ENCODE measurements around the gene CBX2. TPM values are rescaled to one million over a fixed set of nuclear protein-coding genes. Genes with fewer than 3 reads are reported as not detected.
A peak's percentile ranks its signal among the peaks of the same experiment; 100 is the strongest.

CBX2 gene
- total RNA-seq, 4 donors from 2014 or later, result 0.81 to 2.5 (median 2.0) TPM

DNA sequence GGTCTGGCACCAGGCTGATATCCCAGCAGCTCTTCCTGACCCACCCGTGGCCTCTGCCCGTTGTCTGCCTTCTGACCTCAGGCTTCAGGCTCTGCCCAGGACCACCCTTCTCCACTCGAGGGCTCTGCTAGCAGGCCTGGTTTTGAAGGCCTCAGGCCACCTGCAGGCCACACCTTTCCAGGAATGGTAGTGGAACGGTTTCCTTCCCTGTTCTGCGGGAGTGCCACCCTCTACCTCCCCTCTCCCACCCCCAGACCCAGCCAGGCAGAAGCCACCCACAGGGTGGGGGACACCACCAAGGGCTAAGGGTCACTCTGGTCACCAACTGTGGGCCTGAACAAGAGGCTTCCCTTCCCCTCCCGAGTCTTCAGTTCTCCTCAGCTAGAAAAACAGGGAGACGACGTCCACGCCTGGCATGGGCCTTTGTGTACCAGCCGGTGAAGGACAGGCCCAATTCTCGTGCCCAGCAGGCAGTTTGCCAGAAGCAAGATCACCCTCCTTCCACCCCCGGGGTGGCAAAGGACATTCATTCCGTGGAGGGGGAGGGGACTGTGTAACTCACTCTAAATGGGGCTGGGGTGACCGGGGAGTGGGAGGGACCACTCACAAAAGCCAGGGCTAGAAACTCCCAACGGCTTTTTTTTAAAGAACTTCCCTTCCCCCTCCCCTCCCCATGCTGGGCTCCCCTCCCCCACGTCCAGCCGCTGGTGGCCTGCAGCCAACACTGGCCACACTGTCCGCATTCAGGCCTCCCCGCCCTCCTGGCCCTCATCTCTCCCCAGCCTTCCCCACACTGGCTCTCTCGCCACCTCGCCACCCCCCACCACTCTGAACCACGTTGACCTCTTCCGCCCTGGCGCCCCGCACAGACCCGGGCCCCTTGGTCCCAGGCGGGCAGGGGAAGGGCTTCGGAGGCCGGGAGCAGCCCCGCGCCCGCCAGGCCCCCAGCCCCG lies 53.6 kb downstream of the CBX2 start:
- peak overlapping the region in 1 of 2 donors; percentile 43 for H3K4me3 ChIP-seq
- ATAC-seq, result peak; percentile 65
- peaks cover 0 to 28% of the 10 kb centered on the region in 2 donors for H3K36me3 ChIP-seq
- 5% methylated on average over 3 of the region's 33 CpGs; no CpG with 5 or more reads in 1 of the 2 donors for WGBS, 2 donors (ENCODE audit: low coverage in 1 of 2)
- TF ChIP-seq, protein P1, sequence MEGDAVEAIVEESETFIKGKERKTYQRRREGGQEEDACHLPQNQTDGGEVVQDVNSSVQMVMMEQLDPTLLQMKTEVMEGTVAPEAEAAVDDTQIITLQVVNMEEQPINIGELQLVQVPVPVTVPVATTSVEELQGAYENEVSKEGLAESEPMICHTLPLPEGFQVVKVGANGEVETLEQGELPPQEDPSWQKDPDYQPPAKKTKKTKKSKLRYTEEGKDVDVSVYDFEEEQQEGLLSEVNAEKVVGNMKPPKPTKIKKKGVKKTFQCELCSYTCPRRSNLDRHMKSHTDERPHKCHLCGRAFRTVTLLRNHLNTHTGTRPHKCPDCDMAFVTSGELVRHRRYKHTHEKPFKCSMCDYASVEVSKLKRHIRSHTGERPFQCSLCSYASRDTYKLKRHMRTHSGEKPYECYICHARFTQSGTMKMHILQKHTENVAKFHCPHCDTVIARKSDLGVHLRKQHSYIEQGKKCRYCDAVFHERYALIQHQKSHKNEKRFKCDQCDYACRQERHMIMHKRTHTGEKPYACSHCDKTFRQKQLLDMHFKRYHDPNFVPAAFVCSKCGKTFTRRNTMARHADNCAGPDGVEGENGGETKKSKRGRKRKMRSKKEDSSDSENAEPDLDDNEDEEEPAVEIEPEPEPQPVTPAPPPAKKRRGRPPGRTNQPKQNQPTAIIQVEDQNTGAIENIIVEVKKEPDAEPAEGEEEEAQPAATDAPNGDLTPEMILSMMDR (IDR thresholded peaks at IDR 0.05), result no peak
- TF ChIP-seq POLR2AphosphoS5 (IDR thresholded peaks at IDR 0.05) (no peak), POLR2A (IDR thresholded peaks at IDR 0.05) (no peak), EP300 (IDR thresholded peaks at IDR 0.05) (no peak)
- H3K4me1 ChIP-seq, result peaks cover 5 to 47% (median 19%) of the 10 kb centered on the region in 3 donors
- H3K27ac ChIP-seq, result peak overlapping the region in 3 of 4 donors; percentile 25 to 66 (median 54)
- peaks cover 13% of the 10 kb centered on the region for H3K27me3 ChIP-seq
- H3K9me3 ChIP-seq, result no peaks in the 10 kb centered on the region

DNA sequence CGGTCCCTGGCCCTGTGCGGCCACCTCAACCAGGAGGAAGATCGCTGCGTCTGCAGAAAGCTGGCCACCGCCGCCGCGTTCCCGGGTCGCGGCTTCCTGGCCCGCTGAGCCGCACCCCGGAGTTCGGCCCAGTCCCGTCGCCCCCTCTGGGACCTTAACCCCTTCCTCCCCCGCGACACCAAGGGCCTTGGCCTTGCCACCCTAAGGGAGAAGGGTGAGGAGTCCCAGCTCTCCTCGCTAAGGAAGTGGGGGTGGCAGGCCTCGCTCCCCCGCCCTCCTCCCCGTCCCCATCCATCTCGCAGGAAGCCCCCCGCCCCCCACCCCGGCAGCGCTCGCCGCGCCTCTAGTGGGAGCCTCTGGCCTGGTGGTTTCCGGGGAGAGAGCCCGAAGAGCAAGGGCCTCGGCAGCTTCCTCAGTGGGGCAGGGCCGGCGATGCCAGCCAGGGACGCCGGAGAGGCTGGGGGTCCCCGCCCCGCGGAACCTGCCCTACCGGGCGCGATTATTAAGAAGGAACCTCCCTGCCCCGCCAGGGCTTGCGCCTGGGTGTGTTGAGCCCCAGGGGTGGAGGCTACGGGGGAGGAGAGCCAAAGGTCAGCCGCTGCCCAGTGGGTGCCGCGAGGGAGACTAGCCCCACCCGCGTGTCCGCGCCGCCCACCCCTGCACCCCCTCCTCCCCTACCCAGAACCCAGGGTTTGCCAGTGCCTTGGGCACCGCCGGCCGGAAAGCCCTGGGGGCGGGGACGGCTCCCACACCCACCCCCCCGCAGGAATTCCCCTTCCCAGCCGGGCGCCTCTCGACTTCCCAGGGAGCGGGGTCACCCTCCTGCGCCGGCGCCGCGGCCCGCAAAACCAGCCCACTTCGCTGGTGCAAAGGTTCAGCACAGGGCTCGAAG lies 54.5 kb downstream of the CBX2 start:
- peaks cover 5 to 56% (median 27%) of the 10 kb centered on the region in 3 donors for H3K4me1 ChIP-seq
- peak overlapping the region in 3 of 4 donors; percentile 25 to 66 (median 54) for H3K27ac ChIP-seq
- H3K4me3 ChIP-seq, result peak overlapping the region in 1 of 2 donors; percentile 43
- H3K36me3 ChIP-seq, result peaks cover 0 to 28% of the 10 kb centered on the region in 2 donors
- TF ChIP-seq POLR2AphosphoS5 (IDR thresholded peaks at IDR 0.05) (no peak), POLR2A (IDR thresholded peaks at IDR 0.05) (no peak), EP300 (IDR thresholded peaks at IDR 0.05) (no peak)
- TF ChIP-seq, protein P1 (IDR thresholded peaks at IDR 0.05), result no peak
- WGBS, 2 donors (ENCODE audit: low coverage in 1 of 2), result 100% methylated on average over 1 of the region's 72 CpGs; no CpG with 5 or more reads in 1 of the 2 donors
- no peaks in the 10 kb centered on the region for H3K9me3 ChIP-seq
- peaks cover 4% of the 10 kb centered on the region for H3K27me3 ChIP-seq
- peak; percentile 28 for ATAC-seq

DNA sequence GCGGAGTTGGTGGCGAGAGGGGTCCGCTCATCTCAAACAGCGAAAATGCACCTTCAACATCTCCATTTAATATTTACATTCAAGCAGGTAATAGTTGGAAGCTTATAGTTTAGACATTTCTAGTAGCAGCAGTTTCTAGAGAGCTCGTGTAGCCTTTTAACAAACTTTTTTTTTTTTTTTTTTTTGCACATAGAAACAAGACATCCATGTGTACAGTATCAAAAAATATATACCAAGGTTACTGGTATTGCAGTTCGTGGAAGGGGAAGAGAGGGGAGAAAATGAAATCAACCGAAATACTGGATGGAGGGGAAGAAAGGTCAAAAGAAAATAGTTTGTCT lies 55.1 kb downstream of the CBX2 start:
- no peak for TF ChIP-seq POLR2A (IDR thresholded peaks at IDR 0.05)
- TF ChIP-seq EP300 (IDR thresholded peaks at IDR 0.05), result no peak
- TF ChIP-seq, protein P1 (IDR thresholded peaks at IDR 0.05), result no peak
- TF ChIP-seq POLR2AphosphoS5 (IDR thresholded peaks at IDR 0.05), result no peak
- Histone ChIP-seq H3K4me1 (peaks cover 5 to 63% (median 31%) of the 10 kb centered on the region in 3 donors), H3K36me3 (peaks cover 0 to 28% of the 10 kb centered on the region in 2 donors), H3K9me3 (no peaks in the 10 kb centered on the region), H3K4me3 (peak overlapping the region in 1 of 2 donors; percentile 43), H3K27ac (no peak overlapping the region), H3K27me3 (no peaks in the 10 kb centered on the region)
- ATAC-seq, result no peak
- WGBS, 2 donors (ENCODE audit: low coverage in 1 of 2), result 90% methylated on average over 2 to 7 of the region's 7 CpGs

DNA sequence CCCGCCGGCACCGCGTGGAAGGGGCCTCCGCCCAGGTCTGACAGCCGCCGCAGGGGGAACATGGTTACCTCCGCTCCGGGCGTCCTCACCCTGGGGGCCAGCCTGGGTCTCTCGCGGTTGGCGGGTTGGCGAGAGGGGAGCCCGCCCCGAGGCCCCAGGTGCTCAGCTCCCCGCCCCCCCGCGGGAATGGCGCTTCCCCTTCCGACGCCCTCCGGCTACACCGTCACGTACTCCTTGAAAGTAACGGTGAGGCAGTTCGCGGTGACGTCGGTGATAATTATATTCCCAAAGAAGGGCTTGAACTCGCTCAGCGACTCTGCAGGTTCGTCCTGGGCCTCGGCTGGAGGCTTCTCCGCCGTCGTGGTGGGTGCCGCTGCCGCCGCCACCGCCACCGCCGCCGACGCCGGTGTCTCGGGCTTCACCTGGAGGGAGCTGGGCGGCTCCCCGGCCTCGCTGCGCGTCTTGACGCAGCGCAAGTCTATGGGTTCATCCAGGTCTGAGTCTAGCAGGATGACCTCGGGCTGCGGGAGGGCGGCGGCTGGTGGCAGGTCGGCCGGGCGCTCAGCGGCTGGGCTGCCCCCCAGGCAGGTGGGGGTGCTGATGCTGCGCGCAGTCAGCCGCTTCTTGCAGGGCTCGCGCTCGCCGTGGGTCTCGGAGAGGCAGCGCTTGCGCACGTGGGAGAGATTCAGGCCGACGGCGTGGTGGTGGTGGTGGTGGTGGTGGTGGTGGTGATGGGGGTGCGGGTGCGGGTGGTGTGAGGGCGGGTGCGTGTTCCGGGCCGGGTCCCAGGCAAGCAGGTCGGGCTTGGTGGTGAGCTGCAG lies 56.0 kb downstream of the CBX2 start:
- WGBS, 2 donors (ENCODE audit: low coverage in 1 of 2), result 90% methylated on average over 2 of the region's 83 CpGs; no CpG with 5 or more reads in 1 of the 2 donors
- H3K4me1 ChIP-seq, result peaks cover 5 to 65% (median 31%) of the 10 kb centered on the region in 3 donors
- no peaks in the 10 kb centered on the region for H3K9me3 ChIP-seq
- H3K27ac ChIP-seq, result no peak overlapping the region
- TF ChIP-seq, protein P1 (IDR thresholded peaks at IDR 0.05), result no peak
- TF ChIP-seq POLR2AphosphoS5 (IDR thresholded peaks at IDR 0.05), result no peak
- TF ChIP-seq EP300 (IDR thresholded peaks at IDR 0.05), result no peak
- no peak for TF ChIP-seq POLR2A (IDR thresholded peaks at IDR 0.05)
- ATAC-seq, result no peak
- peaks cover 0 to 28% of the 10 kb centered on the region in 2 donors for H3K36me3 ChIP-seq
- no peaks in the 10 kb centered on the region for H3K27me3 ChIP-seq
- no peak overlapping the region for H3K4me3 ChIP-seq
